DND-41 (cell line): Measurements from ENCODE around the gene GPR50.

Experiments used
- CTCF ChIP-seq: IDR thresholded peaks from 2 replicates; pipeline ENCODE4 v1.5.1; 2012; ENCODE audit warnings: borderline replicate concordance, low read length, moderate library complexity, mild to moderate bottlenecking; ENCODE audit not compliant: poor library complexity, severe bottlenecking; ENCODE audit errors: extremely low read depth
- EZH2 ChIP-seq: IDR thresholded peaks from 3 replicates; pipeline ENCODE4 v1.6.1; 2012; ENCODE audit warnings: borderline replicate concordance, low read depth, mild to moderate bottlenecking, moderate library complexity, low read length, inconsistent platforms; ENCODE audit not compliant: severe bottlenecking

GRCh38 chrX:151226941-151227340 lies 50.6 kb downstream of the GPR50 start:
- TF ChIP-seq CTCF = no peak
- no peak for TF ChIP-seq EZH2
